HepG2 (cell line): ENCODE data around the gene ADAM15. TPM values are rescaled to one million over a fixed set of nuclear protein-coding genes. Genes with fewer than 3 reads are reported as not detected.

ENCODE experiments used
- MED8 ChIP-seq: sonication (generic); formaldehyde crosslinking; IDR thresholded peaks from 2 replicates; pipeline ENCODE4 v1.8.1; 2023; ENCODE audit warnings: mild to moderate bottlenecking, missing genetic modification reagents; ENCODE audit not compliant: insufficient replicate concordance
- RCOR2 ChIP-seq: IDR thresholded peaks from 2 replicates; pipeline ENCODE4 v1.6.1; 2016; ENCODE audit warnings: missing biosample characterization, missing genetic modification reagents
- SETDB1 ChIP-seq: sonication (generic); formaldehyde crosslinking; IDR thresholded peaks from 2 replicates; pipeline ENCODE4 v1.5.1; 2020; ENCODE audit warnings: missing genetic modification reagents, mild to moderate bottlenecking, borderline replicate concordance
- ZFP62 ChIP-seq: sonication (generic); formaldehyde crosslinking; IDR thresholded peaks from 2 replicates; pipeline ENCODE4 v1.4.0; 2020; ENCODE audit warnings: missing genetic modification reagents
- ZNF143 ChIP-seq: sonication (generic); formaldehyde crosslinking; IDR thresholded peaks from 2 replicates; pipeline ENCODE4 v1.4.0; 2020; ENCODE audit warnings: missing genetic modification reagents
- ZNF3 ChIP-seq: IDR thresholded peaks from 2 replicates; pipeline ENCODE4 v1.7.0; 2017; ENCODE audit warnings: inconsistent platforms
- polyA plus RNA-seq, 8 experiments: library from polyadenylated mRNA; depleted of rRNA in 3 of 8; stranded (reverse) in 7 of 8; unstranded in 1 of 8; fragments of >200 nt; fragmentation: Illumina TruSeq in 4 of 8; extraction: Trizol in 4 of 8; gene quantifications; 2 replicates each; pipeline versions ENCODE4 v1.2.1 to v1.2.3, GENCODE V29; 2011 to 2016; ENCODE audit warnings: low read depth in 4 of 8, missing spikeins in 1 of 8, mixed read lengths in 1 of 8; ENCODE audit not compliant: insufficient read depth in 1 of 8
- total RNA-seq, 5 experiments: library from RNA; depleted of rRNA; stranded (reverse); fragments of >200 nt; fragmentation: Illumina TruSeq; extraction: Trizol; gene quantifications; 2 replicates each; pipeline ENCODE4 v1.2.3, GENCODE V29; 2016; ENCODE audit warnings: low read depth in 1 of 5
- TF ChIP-seq, protein P1 (sequence below): sonication (generic); formaldehyde crosslinking; IDR thresholded peaks from 2 replicates; pipeline ENCODE4 v1.5.0; 2020; ENCODE audit warnings: mild to moderate bottlenecking, missing genetic modification reagents
- TF ChIP-seq, protein P2 (sequence below): sonication (generic); formaldehyde crosslinking; IDR thresholded peaks from 2 replicates; pipeline ENCODE4 v1.4.0; 2020; ENCODE audit warnings: mild to moderate bottlenecking, missing genetic modification reagents, borderline replicate concordance
- TF ChIP-seq, protein P3 (sequence below): sonication (generic); formaldehyde crosslinking; IDR thresholded peaks from 2 replicates; pipeline ENCODE4 v1.5.1; 2020; ENCODE audit warnings: mild to moderate bottlenecking, missing genetic modification reagents, moderate library complexity
- TF ChIP-seq, protein P4 (sequence below): sonication (generic); formaldehyde crosslinking; IDR thresholded peaks from 2 replicates; pipeline ENCODE4 v1.5.1; 2020; ENCODE audit warnings: mild to moderate bottlenecking, missing genetic modification reagents
- TF ChIP-seq, protein P5 (sequence below): sonication (generic); formaldehyde crosslinking; IDR thresholded peaks from 2 replicates; pipeline ENCODE4 v1.8.0; 2022; ENCODE audit warnings: mild to moderate bottlenecking, missing genetic modification reagents

ADAM15 gene
- total and polyA plus RNA-seq, 2 of the 13 experiments (the other 11 are each of a cell fraction or from before 2014, with no cell fraction given), result 17.9 to 25.6 TPM

DNA sequence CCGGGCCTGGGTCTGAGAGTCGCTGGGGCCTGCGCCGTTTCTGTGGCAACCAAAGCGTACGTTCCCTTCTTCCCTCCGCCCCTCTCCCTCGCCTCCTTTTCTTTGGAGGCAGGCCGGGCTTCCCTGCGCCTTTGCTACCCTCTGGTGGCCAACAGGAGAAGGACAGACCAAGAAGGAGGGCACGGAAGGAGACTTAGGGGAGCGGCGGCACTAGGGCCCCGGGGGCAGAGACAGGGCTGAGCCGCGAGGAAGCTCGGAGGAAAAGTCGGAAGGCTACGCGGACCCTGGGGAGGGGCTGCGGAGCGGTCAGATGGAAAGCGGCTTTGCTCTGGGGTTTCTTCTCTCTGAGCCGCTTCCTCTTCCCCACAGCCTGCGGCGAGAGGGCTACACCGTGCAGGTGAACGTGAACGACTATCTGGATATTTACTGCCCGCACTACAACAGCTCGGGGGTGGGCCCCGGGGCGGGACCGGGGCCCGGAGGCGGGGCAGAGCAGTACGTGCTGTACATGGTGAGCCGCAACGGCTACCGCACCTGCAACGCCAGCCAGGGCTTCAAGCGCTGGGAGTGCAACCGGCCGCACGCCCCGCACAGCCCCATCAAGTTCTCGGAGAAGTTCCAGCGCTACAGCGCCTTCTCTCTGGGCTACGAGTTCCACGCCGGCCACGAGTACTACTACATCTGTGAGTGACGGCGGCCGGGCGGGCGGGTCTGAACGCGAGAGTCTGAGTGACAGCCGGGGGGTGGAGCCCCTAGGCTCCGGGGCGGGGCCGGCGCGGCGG is 33.8 kb downstream of the ADAM15 start (continued):
- TF ChIP-seq, protein P1, sequence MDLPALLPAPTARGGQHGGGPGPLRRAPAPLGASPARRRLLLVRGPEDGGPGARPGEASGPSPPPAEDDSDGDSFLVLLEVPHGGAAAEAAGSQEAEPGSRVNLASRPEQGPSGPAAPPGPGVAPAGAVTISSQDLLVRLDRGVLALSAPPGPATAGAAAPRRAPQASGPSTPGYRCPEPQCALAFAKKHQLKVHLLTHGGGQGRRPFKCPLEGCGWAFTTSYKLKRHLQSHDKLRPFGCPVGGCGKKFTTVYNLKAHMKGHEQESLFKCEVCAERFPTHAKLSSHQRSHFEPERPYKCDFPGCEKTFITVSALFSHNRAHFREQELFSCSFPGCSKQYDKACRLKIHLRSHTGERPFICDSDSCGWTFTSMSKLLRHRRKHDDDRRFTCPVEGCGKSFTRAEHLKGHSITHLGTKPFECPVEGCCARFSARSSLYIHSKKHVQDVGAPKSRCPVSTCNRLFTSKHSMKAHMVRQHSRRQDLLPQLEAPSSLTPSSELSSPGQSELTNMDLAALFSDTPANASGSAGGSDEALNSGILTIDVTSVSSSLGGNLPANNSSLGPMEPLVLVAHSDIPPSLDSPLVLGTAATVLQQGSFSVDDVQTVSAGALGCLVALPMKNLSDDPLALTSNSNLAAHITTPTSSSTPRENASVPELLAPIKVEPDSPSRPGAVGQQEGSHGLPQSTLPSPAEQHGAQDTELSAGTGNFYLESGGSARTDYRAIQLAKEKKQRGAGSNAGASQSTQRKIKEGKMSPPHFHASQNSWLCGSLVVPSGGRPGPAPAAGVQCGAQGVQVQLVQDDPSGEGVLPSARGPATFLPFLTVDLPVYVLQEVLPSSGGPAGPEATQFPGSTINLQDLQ (CRISPR knock-in tag), result no peak
- no peak for TF ChIP-seq SETDB1 (CRISPR knock-in tag)
- no peak for TF ChIP-seq ZFP62 (CRISPR knock-in tag)
- TF ChIP-seq ZNF3, result no peak
- TF ChIP-seq, protein P2, sequence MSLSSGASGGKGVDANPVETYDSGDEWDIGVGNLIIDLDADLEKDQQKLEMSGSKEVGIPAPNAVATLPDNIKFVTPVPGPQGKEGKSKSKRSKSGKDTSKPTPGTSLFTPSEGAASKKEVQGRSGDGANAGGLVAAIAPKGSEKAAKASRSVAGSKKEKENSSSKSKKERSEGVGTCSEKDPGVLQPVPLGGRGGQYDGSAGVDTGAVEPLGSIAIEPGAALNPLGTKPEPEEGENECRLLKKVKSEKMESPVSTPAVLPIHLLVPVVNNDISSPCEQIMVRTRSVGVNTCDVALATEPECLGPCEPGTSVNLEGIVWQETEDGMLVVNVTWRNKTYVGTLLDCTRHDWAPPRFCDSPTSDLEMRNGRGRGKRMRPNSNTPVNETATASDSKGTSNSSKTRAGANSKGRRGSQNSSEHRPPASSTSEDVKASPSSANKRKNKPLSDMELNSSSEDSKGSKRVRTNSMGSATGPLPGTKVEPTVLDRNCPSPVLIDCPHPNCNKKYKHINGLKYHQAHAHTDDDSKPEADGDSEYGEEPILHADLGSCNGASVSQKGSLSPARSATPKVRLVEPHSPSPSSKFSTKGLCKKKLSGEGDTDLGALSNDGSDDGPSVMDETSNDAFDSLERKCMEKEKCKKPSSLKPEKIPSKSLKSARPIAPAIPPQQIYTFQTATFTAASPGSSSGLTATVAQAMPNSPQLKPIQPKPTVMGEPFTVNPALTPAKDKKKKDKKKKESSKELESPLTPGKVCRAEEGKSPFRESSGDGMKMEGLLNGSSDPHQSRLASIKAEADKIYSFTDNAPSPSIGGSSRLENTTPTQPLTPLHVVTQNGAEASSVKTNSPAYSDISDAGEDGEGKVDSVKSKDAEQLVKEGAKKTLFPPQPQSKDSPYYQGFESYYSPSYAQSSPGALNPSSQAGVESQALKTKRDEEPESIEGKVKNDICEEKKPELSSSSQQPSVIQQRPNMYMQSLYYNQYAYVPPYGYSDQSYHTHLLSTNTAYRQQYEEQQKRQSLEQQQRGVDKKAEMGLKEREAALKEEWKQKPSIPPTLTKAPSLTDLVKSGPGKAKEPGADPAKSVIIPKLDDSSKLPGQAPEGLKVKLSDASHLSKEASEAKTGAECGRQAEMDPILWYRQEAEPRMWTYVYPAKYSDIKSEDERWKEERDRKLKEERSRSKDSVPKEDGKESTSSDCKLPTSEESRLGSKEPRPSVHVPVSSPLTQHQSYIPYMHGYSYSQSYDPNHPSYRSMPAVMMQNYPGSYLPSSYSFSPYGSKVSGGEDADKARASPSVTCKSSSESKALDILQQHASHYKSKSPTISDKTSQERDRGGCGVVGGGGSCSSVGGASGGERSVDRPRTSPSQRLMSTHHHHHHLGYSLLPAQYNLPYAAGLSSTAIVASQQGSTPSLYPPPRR (CRISPR knock-in tag), result 0 out of 2 replicates have a peak, but pooled peaks have one; percentile 9
- TF ChIP-seq, protein P3, sequence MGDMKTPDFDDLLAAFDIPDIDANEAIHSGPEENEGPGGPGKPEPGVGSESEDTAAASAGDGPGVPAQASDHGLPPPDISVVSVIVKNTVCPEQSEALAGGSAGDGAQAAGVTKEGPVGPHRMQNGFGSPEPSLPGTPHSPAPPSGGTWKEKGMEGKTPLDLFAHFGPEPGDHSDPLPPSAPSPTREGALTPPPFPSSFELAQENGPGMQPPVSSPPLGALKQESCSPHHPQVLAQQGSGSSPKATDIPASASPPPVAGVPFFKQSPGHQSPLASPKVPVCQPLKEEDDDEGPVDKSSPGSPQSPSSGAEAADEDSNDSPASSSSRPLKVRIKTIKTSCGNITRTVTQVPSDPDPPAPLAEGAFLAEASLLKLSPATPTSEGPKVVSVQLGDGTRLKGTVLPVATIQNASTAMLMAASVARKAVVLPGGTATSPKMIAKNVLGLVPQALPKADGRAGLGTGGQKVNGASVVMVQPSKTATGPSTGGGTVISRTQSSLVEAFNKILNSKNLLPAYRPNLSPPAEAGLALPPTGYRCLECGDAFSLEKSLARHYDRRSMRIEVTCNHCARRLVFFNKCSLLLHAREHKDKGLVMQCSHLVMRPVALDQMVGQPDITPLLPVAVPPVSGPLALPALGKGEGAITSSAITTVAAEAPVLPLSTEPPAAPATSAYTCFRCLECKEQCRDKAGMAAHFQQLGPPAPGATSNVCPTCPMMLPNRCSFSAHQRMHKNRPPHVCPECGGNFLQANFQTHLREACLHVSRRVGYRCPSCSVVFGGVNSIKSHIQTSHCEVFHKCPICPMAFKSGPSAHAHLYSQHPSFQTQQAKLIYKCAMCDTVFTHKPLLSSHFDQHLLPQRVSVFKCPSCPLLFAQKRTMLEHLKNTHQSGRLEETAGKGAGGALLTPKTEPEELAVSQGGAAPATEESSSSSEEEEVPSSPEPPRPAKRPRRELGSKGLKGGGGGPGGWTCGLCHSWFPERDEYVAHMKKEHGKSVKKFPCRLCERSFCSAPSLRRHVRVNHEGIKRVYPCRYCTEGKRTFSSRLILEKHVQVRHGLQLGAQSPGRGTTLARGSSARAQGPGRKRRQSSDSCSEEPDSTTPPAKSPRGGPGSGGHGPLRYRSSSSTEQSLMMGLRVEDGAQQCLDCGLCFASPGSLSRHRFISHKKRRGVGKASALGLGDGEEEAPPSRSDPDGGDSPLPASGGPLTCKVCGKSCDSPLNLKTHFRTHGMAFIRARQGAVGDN (CRISPR knock-in tag), result peak; percentile 71
- TF ChIP-seq MED8 (CRISPR knock-in tag), result peak; percentile 52
- TF ChIP-seq RCOR2 (CRISPR knock-in tag), result peak; percentile 34; the same call in 1 of the 2 replicates
- TF ChIP-seq, protein P4, sequence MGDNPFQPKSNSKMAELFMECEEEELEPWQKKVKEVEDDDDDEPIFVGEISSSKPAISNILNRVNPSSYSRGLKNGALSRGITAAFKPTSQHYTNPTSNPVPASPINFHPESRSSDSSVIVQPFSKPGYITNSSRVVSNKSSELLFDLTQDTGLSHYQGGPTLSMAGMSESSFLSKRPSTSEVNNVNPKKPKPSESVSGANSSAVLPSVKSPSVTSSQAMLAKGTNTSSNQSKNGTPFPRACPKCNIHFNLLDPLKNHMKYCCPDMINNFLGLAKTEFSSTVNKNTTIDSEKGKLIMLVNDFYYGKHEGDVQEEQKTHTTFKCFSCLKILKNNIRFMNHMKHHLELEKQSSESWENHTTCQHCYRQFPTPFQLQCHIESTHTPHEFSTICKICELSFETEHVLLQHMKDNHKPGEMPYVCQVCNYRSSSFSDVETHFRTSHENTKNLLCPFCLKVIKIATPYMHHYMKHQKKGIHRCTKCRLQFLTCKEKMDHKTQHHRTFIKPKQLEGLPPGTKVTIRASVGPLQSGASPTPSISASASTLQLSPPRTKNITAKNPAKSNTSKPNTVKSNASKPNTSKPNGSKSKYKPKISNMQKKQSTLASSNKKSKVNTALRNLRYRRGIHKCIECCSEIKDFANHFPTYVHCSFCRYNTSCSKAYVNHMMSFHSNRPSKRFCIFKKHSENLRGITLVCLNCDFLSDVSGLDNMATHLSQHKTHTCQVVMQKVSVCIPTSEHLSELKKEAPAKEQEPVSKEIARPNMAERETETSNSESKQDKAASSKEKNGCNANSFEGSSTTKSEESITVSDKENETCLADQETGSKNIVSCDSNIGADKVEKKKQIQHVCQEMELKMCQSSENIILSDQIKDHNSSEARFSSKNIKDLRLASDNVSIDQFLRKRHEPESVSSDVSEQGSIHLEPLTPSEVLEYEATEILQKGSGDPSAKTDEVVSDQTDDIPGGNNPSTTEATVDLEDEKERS (CRISPR knock-in tag), result peak; percentile 78; the same call in 1 of the 2 replicates
- TF ChIP-seq, protein P5, sequence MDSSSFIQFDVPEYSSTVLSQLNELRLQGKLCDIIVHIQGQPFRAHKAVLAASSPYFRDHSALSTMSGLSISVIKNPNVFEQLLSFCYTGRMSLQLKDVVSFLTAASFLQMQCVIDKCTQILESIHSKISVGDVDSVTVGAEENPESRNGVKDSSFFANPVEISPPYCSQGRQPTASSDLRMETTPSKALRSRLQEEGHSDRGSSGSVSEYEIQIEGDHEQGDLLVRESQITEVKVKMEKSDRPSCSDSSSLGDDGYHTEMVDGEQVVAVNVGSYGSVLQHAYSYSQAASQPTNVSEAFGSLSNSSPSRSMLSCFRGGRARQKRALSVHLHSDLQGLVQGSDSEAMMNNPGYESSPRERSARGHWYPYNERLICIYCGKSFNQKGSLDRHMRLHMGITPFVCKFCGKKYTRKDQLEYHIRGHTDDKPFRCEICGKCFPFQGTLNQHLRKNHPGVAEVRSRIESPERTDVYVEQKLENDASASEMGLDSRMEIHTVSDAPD, result no peak
- no peak for TF ChIP-seq ZNF143 (CRISPR knock-in tag)
